ENCODE measurements around the gene FHL1. TPM values are rescaled to one million over a fixed set of nuclear protein-coding genes. Genes with fewer than 3 reads are reported as not detected.
A peak's percentile ranks its signal among the peaks of the same experiment; 100 is the strongest.

The FHL1 gene
- total RNA-seq, 1 donor from 2014 or later: 1,867 TPM

DNA sequence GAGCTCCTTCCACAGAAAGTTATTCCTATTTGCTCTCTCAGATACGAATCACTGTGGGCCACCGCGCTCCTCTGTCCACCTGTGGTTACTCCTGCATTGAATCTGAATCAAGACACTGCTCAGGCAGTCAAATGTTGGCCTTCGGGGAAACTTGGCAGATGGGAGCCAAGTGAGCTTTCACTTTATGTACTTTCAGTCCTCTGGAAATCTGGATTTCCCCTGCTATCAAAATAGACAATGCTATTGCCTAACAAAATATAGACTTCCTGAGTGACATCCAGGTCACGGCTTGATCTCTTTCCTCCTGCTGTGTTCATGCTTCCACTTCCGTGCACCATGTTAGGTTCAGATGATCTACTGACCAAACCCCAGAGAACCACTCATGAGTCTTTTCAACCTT, 43.8 kb downstream of the FHL1 start:
- Histone ChIP-seq H3K36me3 (no peaks in the 10 kb centered on the region), H3K27ac (replicated peaks) (peak overlapping the region; percentile 87), H3K4me1 (peaks cover 88% of the 10 kb centered on the region), H3K4me3 (no peak overlapping the region), H3K9me3 (replicated peaks) (no peaks in the 10 kb centered on the region), H3K27me3 (ENCODE audit: low read depth) (no peaks in the 10 kb centered on the region)
- DNase-seq: no peak
- TF ChIP-seq, protein P1, sequence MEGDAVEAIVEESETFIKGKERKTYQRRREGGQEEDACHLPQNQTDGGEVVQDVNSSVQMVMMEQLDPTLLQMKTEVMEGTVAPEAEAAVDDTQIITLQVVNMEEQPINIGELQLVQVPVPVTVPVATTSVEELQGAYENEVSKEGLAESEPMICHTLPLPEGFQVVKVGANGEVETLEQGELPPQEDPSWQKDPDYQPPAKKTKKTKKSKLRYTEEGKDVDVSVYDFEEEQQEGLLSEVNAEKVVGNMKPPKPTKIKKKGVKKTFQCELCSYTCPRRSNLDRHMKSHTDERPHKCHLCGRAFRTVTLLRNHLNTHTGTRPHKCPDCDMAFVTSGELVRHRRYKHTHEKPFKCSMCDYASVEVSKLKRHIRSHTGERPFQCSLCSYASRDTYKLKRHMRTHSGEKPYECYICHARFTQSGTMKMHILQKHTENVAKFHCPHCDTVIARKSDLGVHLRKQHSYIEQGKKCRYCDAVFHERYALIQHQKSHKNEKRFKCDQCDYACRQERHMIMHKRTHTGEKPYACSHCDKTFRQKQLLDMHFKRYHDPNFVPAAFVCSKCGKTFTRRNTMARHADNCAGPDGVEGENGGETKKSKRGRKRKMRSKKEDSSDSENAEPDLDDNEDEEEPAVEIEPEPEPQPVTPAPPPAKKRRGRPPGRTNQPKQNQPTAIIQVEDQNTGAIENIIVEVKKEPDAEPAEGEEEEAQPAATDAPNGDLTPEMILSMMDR (IDR thresholded peaks at IDR 0.05; ENCODE audit: borderline replicate concordance): no peak
- intact Hi-C loops (cut with micrococcal nuclease): no loop called here

DNA sequence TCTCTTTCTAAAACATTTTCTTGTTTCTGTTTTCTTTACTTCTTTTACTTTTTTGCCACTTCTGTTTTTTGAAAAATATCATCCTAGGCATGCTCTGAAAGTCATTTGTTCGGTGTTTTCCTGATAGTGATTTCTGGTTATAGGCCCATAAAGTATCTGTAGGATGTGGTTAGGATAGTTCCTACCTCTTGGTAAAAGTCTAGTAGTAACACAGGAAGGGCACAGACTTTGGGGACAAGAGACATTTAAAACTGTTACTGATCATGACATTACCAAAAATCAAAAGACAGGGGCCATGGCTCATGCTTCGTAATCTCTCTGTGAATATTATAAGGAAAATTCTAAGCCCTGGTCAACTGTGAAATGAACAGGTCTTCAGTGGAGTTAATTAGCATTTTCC, 44.8 kb downstream of the FHL1 start:
- Histone ChIP-seq H3K4me3 (no peak overlapping the region), H3K36me3 (no peaks in the 10 kb centered on the region), H3K9me3 (replicated peaks) (no peaks in the 10 kb centered on the region), H3K27ac (replicated peaks) (peak overlapping the region; percentile 87), H3K4me1 (peaks cover 93% of the 10 kb centered on the region), H3K27me3 (ENCODE audit: low read depth) (no peaks in the 10 kb centered on the region)
- intact Hi-C loops (cut with micrococcal nuclease): no loop called here
- TF ChIP-seq, protein P1 (IDR thresholded peaks at IDR 0.05; ENCODE audit: borderline replicate concordance): no peak
- DNase-seq: no peak

DNA sequence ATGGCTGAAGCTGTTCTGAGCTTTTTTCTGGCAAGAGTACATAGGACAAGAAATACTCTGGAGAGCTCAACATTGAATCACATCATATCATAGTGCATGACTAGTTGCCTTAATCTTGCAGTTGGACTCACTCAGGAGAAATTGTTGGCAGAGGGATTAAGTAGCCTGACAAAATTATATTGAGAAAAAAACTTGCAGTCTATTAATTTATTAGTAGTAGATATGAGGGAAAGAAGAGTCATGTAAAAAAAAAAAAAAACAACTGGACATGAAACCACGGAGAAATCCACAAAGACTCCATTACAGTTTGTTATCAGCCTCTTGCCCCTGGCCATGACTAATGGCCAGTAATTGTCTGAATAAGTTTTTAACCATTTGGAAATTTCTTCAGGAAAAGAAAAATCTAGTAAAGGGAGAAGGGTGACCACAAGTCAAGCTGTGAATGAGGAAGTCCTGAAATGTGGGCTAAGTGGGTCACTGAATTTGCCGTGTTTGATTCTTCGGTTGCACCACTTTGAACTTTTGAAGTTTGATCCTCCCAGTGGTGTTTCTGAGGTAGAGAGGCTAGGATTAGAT, 45.6 kb downstream of the FHL1 start:
- H3K4me1 ChIP-seq: peaks cover 97% of the 10 kb centered on the region
- no peak for DNase-seq
- peak overlapping the region; percentile 87 for H3K27ac ChIP-seq (replicated peaks)
- H3K9me3 ChIP-seq (replicated peaks): no peaks in the 10 kb centered on the region
- intact Hi-C loops (cut with micrococcal nuclease): no loop called here
- TF ChIP-seq, protein P1 (IDR thresholded peaks at IDR 0.05; ENCODE audit: borderline replicate concordance): no peak
- H3K4me3 ChIP-seq: no peak overlapping the region
- no peaks in the 10 kb centered on the region for H3K36me3 ChIP-seq
- no peaks in the 10 kb centered on the region for H3K27me3 ChIP-seq (ENCODE audit: low read depth)

DNA sequence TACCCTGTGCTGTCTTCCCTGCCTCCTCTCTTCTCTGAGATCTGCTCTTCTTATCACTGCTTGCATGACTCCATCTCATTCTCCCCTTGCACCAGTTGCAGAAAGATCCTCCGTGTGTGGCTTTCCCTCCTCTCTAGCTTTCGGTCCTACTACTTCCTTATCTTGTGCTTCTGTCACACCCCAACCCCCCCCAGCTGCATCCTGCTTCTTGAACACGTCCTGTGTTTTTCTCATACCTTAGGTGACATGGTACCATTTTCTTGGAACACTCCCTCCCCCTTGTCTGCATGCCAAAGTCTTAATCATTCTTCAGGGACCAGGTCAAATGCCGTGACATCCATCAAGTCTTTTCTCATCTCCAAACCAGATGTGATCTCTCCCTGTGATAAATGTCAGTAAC, 46.4 kb downstream of the FHL1 start:
- Histone ChIP-seq H3K4me3 (no peak overlapping the region), H3K4me1 (peaks cover 93% of the 10 kb centered on the region), H3K27ac (replicated peaks) (peak overlapping the region; percentile 87), H3K36me3 (no peaks in the 10 kb centered on the region), H3K9me3 (replicated peaks) (no peaks in the 10 kb centered on the region), H3K27me3 (ENCODE audit: low read depth) (no peaks in the 10 kb centered on the region)
- TF ChIP-seq, protein P1 (IDR thresholded peaks at IDR 0.05; ENCODE audit: borderline replicate concordance): no peak
- intact Hi-C loops (cut with micrococcal nuclease): no loop called here
- no peak for DNase-seq

DNA sequence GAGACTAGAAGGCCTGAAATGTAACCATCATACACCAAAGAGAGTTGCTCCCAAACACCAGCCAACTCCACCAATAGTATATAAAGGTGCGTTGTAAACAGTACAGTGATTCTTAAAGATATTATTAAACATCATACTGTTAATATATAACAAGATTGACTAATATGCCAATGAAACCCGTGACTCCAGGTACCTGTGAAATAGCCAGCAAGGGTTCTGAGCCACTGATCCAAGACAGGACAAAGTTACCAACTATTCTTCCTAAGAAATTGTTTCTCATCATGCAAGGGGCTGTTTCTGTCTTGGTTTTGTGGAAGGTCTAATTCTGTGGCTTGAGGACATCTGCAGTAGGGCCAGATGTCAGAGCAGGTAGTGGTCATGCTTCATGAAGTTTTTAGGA, 47.2 kb downstream of the FHL1 start:
- Histone ChIP-seq H3K4me3 (no peak overlapping the region), H3K27ac (replicated peaks) (peak overlapping the region; percentile 87), H3K4me1 (peaks cover 92% of the 10 kb centered on the region), H3K27me3 (ENCODE audit: low read depth) (no peaks in the 10 kb centered on the region), H3K36me3 (no peaks in the 10 kb centered on the region), H3K9me3 (replicated peaks) (no peaks in the 10 kb centered on the region)
- no peak for DNase-seq
- TF ChIP-seq, protein P1 (IDR thresholded peaks at IDR 0.05; ENCODE audit: borderline replicate concordance): no peak
- intact Hi-C loops (cut with micrococcal nuclease): no loop called here
